A549 (cell line): ENCODE data around the gene TUFM. TPM values are rescaled to one million over a fixed set of nuclear protein-coding genes. Genes with fewer than 3 reads are reported as not detected.
A peak's percentile ranks its signal among the peaks of the same experiment; 100 is the strongest.

Experiments used
- ATAC-seq, 2 experiments: fragments of 200-7000 bp in 1 of 2; fragments of >200 bp in 1 of 2; cut with Nextera tagmentation in 1 of 2; cut with Tn5 transposase in 1 of 2; 3 replicates each; pipeline versions ENCODE4 v1.8.0 to v1.9.1; 2018 to 2020; ENCODE audit warnings: mild to moderate bottlenecking in 1 of 2, moderate library complexity in 1 of 2
- CTCF ChIA-PET: fragments of 300-600 bp; sonication (Branson Sonifier 250); formaldehyde crosslinking; extraction: SDS; loops from one replicate; lab custom pipeline; 2021; ENCODE audit warnings: antibody characterized with exemption, inconsistent platforms; lab: Yijun Ruan, JAX
- POLR2A ChIA-PET: fragments of 350-600 bp; formaldehyde crosslinking; extraction: SDS; loops from one replicate; lab custom pipeline; 2021; ENCODE audit warnings: antibody characterized with exemption, inconsistent platforms; lab: Yijun Ruan, JAX
- DNase-seq, 2 experiments: peaks; one replicate each; pipeline versions ENCODE4 v3.0.0 to v3.0.0-alpha.2; 2011 to 2016; ENCODE audit warnings: low read depth in 1 of 2, low spot score in 1 of 2
- FAIRE-seq: peaks from 2 replicates; lab custom pipeline; 2011; peaks lifted over from hg19 to GRCh38; lab: Jason Lieb, UNC
- H3K27ac ChIP-seq, 2 experiments: fragments of >200 bp; sonication (Bioruptor Twin); formaldehyde crosslinking; 3 replicates each; pipeline ENCODE4 v1.5.1; 2016 to 2017
- H3K4me1 ChIP-seq: fragments of >200 bp; sonication (Bioruptor Twin); formaldehyde crosslinking; 3 replicates; pipeline ENCODE4 v1.6.1; 2016
- H3K4me2 ChIP-seq: fragments of >200 bp; sonication (Bioruptor Twin); formaldehyde crosslinking; 3 replicates; pipeline ENCODE4 v1.6.1; 2016
- H3K4me3 ChIP-seq: fragments of >200 bp; sonication (Bioruptor Twin); formaldehyde crosslinking; 3 replicates; pipeline ENCODE4 v1.5.1; 2016
- H3K9me3 ChIP-seq: fragments of >200 bp; sonication (Bioruptor Twin); formaldehyde crosslinking; 3 replicates; pipeline ENCODE4 v1.6.1; 2016
- CHD4 ChIP-seq: fragments of 200-600 bp; sonication (generic); IDR thresholded peaks from 2 replicates; pipeline ENCODE4 v1.6.1; 2016; ENCODE audit warnings: antibody characterized with exemption, mild to moderate bottlenecking, borderline replicate concordance
- EP300 ChIP-seq, 2 experiments: fragments of >200 bp; sonication (Bioruptor Twin); formaldehyde crosslinking; IDR thresholded peaks; 2 replicates in 1 of 2; 3 replicates in 1 of 2; pipeline ENCODE4 v1.6.1; 2016 to 2017
- HOXA7 ChIP-seq: fragments of 250-450 bp; sonication (Bioruptor Pico); IDR thresholded peaks from 2 replicates; pipeline ENCODE4 v1.5.0; 2020; ENCODE audit warnings: mild to moderate bottlenecking, moderate library complexity
- HOXB13 ChIP-seq: fragments of 250-450 bp; sonication (Bioruptor Pico); IDR thresholded peaks from 2 replicates; pipeline ENCODE4 v1.5.0; 2020; ENCODE audit warnings: low read depth, mild to moderate bottlenecking, moderate library complexity
- JUN ChIP-seq, 2 experiments: fragments of >200 bp; sonication (Bioruptor Twin); formaldehyde crosslinking; IDR thresholded peaks; 2 replicates in 1 of 2; 3 replicates in 1 of 2; pipeline ENCODE4 v1.6.1; 2016 to 2017
- MAFK ChIP-seq: fragments of 450-650 bp; IDR thresholded peaks from 2 replicates; pipeline ENCODE4 v1.6.1; 2014; ENCODE audit not compliant: partially characterized antibody
- MAZ ChIP-seq: fragments of 150-350 bp; IDR thresholded peaks from 2 replicates; pipeline ENCODE4 v1.6.1; 2014; ENCODE audit warnings: antibody characterized with exemption, low read depth, low read length, borderline replicate concordance
- MYC ChIP-seq: IDR thresholded peaks from 2 replicates; pipeline ENCODE4 v1.6.1; 2012; ENCODE audit warnings: mild to moderate bottlenecking, inconsistent platforms, low read length, improper control_type of control experiment, borderline replicate concordance
- PHF8 ChIP-seq: fragments of 200-600 bp; sonication (generic); IDR thresholded peaks from 2 replicates; pipeline ENCODE4 v1.6.1; 2016; ENCODE audit warnings: low read depth, mild to moderate bottlenecking, antibody characterized with exemption, moderate library complexity, borderline replicate concordance
- POLR2AphosphoS2 ChIP-seq: conservative IDR thresholded peaks from 2 replicates; pipeline ENCODE4 v1.6.1; 2012; ENCODE audit warnings: low read length, improper control_type of control experiment, inconsistent platforms
- RAD21 ChIP-seq, 2 experiments: fragments of >200 bp in 1 of 2; sonication (Bioruptor Twin) in 1 of 2; formaldehyde crosslinking in 1 of 2; IDR thresholded peaks in 1 of 2; conservative IDR thresholded peaks in 1 of 2; 2 replicates in 1 of 2; 3 replicates in 1 of 2; pipeline ENCODE4 v1.6.1; 2012 to 2018; ENCODE audit warnings: inconsistent platforms in 1 of 2
- RARB ChIP-seq: fragments of 250-450 bp; sonication (Bioruptor Pico); IDR thresholded peaks from 2 replicates; pipeline ENCODE4 v1.8.0; 2021; ENCODE audit warnings: mild to moderate bottlenecking, moderate library complexity
- RNF2 ChIP-seq: fragments of 200-600 bp; sonication (generic); IDR thresholded peaks from 2 replicates; pipeline ENCODE4 v1.6.1; 2016; ENCODE audit warnings: low read depth, mild to moderate bottlenecking, antibody characterized with exemption, moderate library complexity, borderline replicate concordance
- ZNF302 ChIP-seq: fragments of 250-450 bp; sonication (Bioruptor Pico); IDR thresholded peaks from 2 replicates; pipeline ENCODE4 v1.9.0; 2021; ENCODE audit warnings: inconsistent platforms, mild to moderate bottlenecking, moderate library complexity
- WGBS: methylation state at CpG from one replicate; pipeline ENCODE4 v1.1.6; 2017; ENCODE audit errors: missing lambda C conversion rate; 5-methylcytosine and 5-hydroxymethylcytosine counted together
- polyA plus RNA-seq, 4 experiments: library from polyadenylated mRNA; depleted of rRNA in 3 of 4; stranded (reverse); fragments of >200 nt; fragmentation: RNase III in 1 of 4; extraction: RNeasy Plus Mini Kit Qiagen cat#74134 plus additional on column Dnase treatment in 1 of 4; gene quantifications; 2 replicates in 3 of 4; 3 replicates in 1 of 4; pipeline ENCODE4 v1.2.3, GENCODE V29; 2011 to 2017
- TF ChIP-seq, protein P1 (sequence below): fragments of 450-650 bp; IDR thresholded peaks from 2 replicates; pipeline ENCODE4 v1.6.1; 2014; ENCODE audit warnings: antibody characterized with exemption
- TF ChIP-seq, protein P2 (sequence below): IDR thresholded peaks from 2 replicates; pipeline ENCODE4 v1.6.1; 2012
- TF ChIP-seq, protein P3 (sequence below): fragments of >200 bp; sonication (Bioruptor Twin); formaldehyde crosslinking; IDR thresholded peaks from 3 replicates; pipeline ENCODE4 v1.5.1; 2016

TUFM gene
- polyA plus RNA-seq, 2 of the 4 experiments (the other 2 are of a cell fraction) = 159 to 260 TPM

DNA sequence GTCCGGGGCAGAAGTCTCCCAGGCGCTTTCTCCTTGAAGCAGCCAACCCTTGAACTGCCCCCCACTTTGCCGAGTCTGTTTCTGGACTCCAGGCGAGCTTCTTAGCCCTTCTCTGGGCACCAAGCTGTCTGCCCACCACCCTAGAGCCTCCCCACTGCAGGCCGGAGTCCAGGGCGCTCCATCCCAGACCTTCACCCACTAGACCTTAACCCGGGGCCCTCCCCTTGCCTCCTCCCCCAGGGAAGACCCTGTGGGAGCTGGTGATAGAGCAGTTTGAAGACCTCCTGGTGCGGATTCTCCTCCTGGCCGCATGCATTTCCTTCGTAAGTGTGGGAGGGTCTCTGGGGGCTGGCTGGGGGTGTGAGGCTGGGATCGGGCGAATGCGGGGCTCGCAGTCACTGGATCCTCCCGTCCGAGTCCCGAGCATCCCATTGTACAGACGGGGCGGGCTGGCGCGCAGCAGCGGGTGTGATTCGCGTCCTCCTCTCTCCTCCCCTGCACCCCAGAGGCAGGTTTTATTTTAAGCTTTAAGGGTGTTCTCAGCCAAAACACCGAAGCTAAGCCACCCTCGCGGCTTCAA lies 33.2 kb upstream of the TUFM start:
- ATAC-seq = peak; percentile 53 to 67
- CTCF ChIA-PET = interaction anchor here (1.0 to 17.8 kb wide), 4 partner anchors 9 to 66 kb away, joined by 4 to 190 read pairs (median 6); partner anchors contain the start of genes NFATC2IP and SH2B1
- POLR2A ChIA-PET = interaction anchor here (1.7 kb wide), 1 partner anchor 16 kb away, joined by 5 read pairs; the partner anchor contains the start of gene SH2B1

DNA sequence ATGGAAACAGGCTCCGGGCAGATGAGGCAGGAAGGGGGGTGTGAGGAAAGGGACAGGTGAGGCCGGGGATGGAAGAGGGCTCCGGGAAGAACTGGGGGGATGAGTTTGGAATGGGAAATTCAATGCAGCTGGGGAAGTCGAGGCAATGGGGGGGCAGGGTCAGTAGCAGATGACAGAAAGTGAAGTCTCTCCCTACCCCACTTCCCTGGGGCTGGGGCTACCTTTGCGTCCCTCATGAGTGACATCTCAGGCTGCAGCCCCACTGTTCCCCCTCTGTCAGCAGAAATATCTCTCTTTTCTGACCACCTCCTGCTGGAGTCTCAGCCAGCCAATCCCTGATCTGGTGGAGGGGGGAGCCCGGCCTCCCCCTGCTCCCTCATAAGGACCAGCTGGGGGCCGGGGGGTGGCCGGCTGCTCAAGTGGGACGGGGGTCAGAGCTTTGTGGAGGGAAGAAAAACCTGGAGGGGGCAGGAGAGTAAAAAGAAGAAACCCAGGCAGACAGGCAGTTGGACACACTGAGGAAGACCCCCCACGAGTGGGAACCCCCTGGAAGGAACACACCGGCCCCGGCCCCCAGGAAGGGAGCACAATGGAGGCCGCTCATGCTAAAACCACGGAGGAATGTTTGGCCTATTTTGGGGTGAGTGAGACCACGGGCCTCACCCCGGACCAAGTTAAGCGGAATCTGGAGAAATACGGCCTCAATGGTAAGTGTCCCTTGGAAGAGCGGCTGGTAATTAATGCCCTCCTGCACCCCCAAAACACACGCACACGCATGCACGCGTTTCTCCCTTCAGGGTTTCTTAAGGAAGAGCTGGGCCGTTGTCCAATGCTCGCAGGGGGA lies 32.2 kb upstream of the TUFM start, which contains the start of gene ATP2A1:
ATP2A1 (plus strand) TSS at position 406 of the 844 bp plus-strand sequence; CDS start at position 590, 184 bp downstream.
- H3K4me1 ChIP-seq = peaks cover 23% of the 10 kb centered on the region; the same call in 2 of the 3 replicates
- no peak for DNase-seq
- FAIRE-seq = no peak
- ChIA-PET POLR2A (interaction anchor here (1.7 kb wide), 1 partner anchor 15 kb away, joined by 5 read pairs; the partner anchor contains the start of gene SH2B1), CTCF (interaction anchor here (1.0 to 17.8 kb wide), 4 partner anchors 8 to 68 kb away, joined by 4 to 190 read pairs (median 6); partner anchors contain the start of genes NFATC2IP and SH2B1)
- ATAC-seq = no peak
- WGBS = 89% methylated on average over 25 of the region's 25 CpGs
- peak within 1 kb of the TSS; percentile 73 to 88 for H3K27ac ChIP-seq
- no peaks in the 10 kb centered on the region for H3K9me3 ChIP-seq
- peak within 1 kb of the TSS; percentile 99 for H3K4me2 ChIP-seq
- peak within 1 kb of the TSS; percentile 65 for H3K4me3 ChIP-seq
- TF ChIP-seq RARB (no peak), MAFK (peak; percentile 22)

More for the DNA sequence above, 33.2 kb upstream of the TUFM start:
- no peak for FAIRE-seq
- DNase-seq = no peak
- Histone ChIP-seq H3K4me2 (peak overlapping the region; percentile 99), H3K4me3 (peak overlapping the region; percentile 65), H3K9me3 (no peaks in the 10 kb centered on the region), H3K27ac (peak overlapping the region; percentile 73 to 88)
- 6% methylated on average over 24 of the region's 27 CpGs for WGBS
- TF ChIP-seq JUN (IDR thresholded peaks at IDR 0.05) (peak in 1 of 2 experiments; percentile 54; a peak in 2 of 5 replicates), MYC (no peak), PHF8 (peak; percentile 26; the same call in 1 of the 2 replicates), ZNF302 (no peak)
- TF ChIP-seq, protein P1, sequence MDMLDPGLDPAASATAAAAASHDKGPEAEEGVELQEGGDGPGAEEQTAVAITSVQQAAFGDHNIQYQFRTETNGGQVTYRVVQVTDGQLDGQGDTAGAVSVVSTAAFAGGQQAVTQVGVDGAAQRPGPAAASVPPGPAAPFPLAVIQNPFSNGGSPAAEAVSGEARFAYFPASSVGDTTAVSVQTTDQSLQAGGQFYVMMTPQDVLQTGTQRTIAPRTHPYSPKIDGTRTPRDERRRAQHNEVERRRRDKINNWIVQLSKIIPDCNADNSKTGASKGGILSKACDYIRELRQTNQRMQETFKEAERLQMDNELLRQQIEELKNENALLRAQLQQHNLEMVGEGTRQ = no peak
- TF ChIP-seq, all 56 proteins: peak for 2
- H3K4me1 ChIP-seq = peaks cover 23% of the 10 kb centered on the region; the same call in 2 of the 3 replicates

DNA sequence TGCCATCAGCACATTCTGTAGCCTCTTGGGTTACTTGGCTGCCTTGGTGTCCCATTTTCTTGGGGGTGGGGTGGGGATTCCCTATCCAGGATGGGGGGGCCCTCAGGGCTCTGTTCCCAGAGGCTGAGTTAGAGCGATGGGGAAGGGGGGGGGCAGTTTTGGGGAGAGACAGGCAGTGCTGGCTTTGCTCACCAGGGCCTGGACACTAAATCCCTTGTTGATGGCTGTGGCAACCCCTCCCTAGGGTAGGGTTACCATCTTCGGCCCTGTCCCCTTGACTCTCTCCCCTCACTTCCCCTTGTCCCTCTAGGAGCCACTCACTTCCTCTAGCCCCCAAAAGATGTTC lies 31.5 kb upstream of the TUFM start:
- TF ChIP-seq CHD4 = no peak
- TF ChIP-seq MAZ = no peak
- no peak for TF ChIP-seq PHF8
- TF ChIP-seq EP300 (IDR thresholded peaks at IDR 0.05) = no peak
- TF ChIP-seq JUN (IDR thresholded peaks at IDR 0.05) = no peak
- no peak for TF ChIP-seq HOXA7
- TF ChIP-seq, protein P2, sequence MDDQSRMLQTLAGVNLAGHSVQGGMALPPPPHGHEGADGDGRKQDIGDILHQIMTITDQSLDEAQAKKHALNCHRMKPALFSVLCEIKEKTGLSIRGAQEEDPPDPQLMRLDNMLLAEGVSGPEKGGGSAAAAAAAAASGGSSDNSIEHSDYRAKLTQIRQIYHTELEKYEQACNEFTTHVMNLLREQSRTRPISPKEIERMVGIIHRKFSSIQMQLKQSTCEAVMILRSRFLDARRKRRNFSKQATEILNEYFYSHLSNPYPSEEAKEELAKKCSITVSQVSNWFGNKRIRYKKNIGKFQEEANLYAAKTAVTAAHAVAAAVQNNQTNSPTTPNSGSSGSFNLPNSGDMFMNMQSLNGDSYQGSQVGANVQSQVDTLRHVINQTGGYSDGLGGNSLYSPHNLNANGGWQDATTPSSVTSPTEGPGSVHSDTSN = no peak
- TF ChIP-seq POLR2AphosphoS2 = no peak
- TF ChIP-seq, protein P3, sequence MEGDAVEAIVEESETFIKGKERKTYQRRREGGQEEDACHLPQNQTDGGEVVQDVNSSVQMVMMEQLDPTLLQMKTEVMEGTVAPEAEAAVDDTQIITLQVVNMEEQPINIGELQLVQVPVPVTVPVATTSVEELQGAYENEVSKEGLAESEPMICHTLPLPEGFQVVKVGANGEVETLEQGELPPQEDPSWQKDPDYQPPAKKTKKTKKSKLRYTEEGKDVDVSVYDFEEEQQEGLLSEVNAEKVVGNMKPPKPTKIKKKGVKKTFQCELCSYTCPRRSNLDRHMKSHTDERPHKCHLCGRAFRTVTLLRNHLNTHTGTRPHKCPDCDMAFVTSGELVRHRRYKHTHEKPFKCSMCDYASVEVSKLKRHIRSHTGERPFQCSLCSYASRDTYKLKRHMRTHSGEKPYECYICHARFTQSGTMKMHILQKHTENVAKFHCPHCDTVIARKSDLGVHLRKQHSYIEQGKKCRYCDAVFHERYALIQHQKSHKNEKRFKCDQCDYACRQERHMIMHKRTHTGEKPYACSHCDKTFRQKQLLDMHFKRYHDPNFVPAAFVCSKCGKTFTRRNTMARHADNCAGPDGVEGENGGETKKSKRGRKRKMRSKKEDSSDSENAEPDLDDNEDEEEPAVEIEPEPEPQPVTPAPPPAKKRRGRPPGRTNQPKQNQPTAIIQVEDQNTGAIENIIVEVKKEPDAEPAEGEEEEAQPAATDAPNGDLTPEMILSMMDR = no peak
- no peak for TF ChIP-seq HOXB13
- TF ChIP-seq RNF2 = no peak
- no peak for TF ChIP-seq RAD21 (conservative IDR thresholded peaks at IDR 0.05 in 1 of 2, IDR thresholded peaks at IDR 0.05 in 1 of 2)
- no peak for TF ChIP-seq MAFK
- Histone ChIP-seq H3K27ac (no peak overlapping the region), H3K4me1 (peaks cover 23% of the 10 kb centered on the region; the same call in 2 of the 3 replicates), H3K4me3 (no peak overlapping the region), H3K4me2 (no peak overlapping the region), H3K9me3 (no peaks in the 10 kb centered on the region)
- no peak for ATAC-seq
- POLR2A ChIA-PET = no interaction called here
- no peak for FAIRE-seq
- no peak for DNase-seq
- CTCF ChIA-PET = interaction anchor here (17.8 kb wide), 1 partner anchor 68 kb away, joined by 190 read pairs; the partner anchor contains the start of gene NFATC2IP
- 88% methylated on average over 2 of the region's 2 CpGs for WGBS
